T-helper 1 cell treated with Interleukin-12 subunit alpha and Interleukin-12 subunit beta and Interleukin-4 antibody, amounts not matched to agents 30 ng/mL and 1 ng/mL, for 36 hours (primary cell): Measurements from ENCODE around the gene KIAA1614. TPM values are rescaled to one million over a fixed set of nuclear protein-coding genes. Genes with fewer than 3 reads are reported as not detected.

Source experiments
- intact Hi-C: fragments of 100-400 bp; cut with micrococcal nuclease; formaldehyde crosslinking; loops from one replicate; pipeline ENCODE4 v1.15.1; 2024
- total RNA-seq: library from RNA; stranded (reverse); gene quantifications from 2 replicates; pipeline ENCODE4 v1.2.3, GENCODE V29; 2022

KIAA1614 gene
- total RNA-seq, 1 donor from 2014 or later, result 0.37 TPM

GRCh38 chr1:180923021-180923841, 10.5 kb downstream of the KIAA1614 start:
- intact Hi-C loops, result no loop called here

GRCh38 chr1:180923887-180924286, 11.2 kb downstream of the KIAA1614 start:
- intact Hi-C loops, result no loop called here

- intact Hi-C loops, result no loop called here
These were observed 12.2 kb downstream of the KIAA1614 start for GRCh38 chr1:180924939-180925338.

- intact Hi-C loops, result no loop called here
These were observed 12.9 kb downstream of the KIAA1614 start for GRCh38 chr1:180925471-180926051.

- intact Hi-C loops, result no loop called here
These were observed 13.7 kb downstream of the KIAA1614 start for GRCh38 chr1:180926164-180926981.

- intact Hi-C loops, result no loop called here
These were observed 14.7 kb downstream of the KIAA1614 start for GRCh38 chr1:180927348-180927747.

- intact Hi-C loops, result no loop called here
These were observed 15.1 kb downstream of the KIAA1614 start for GRCh38 chr1:180927841-180928240.

GRCh38 chr1:180928331-180929230, 15.9 kb downstream of the KIAA1614 start:
- intact Hi-C loops, result no loop called here

GRCh38 chr1:180929389-180929788, 16.7 kb downstream of the KIAA1614 start:
- intact Hi-C loops, result no loop called here

- intact Hi-C loops, result no loop called here
These were observed 18.0 kb downstream of the KIAA1614 start for GRCh38 chr1:180930687-180931086.

GRCh38 chr1:180931529-180931928, 18.8 kb downstream of the KIAA1614 start:
- intact Hi-C loops, result no loop called here

GRCh38 chr1:180932378-180932777, 19.7 kb downstream of the KIAA1614 start:
- intact Hi-C loops, result no loop called here

- intact Hi-C loops, result no loop called here
These were observed 20.4 kb downstream of the KIAA1614 start for GRCh38 chr1:180933141-180933540.

GRCh38 chr1:180934563-180934962, 21.9 kb downstream of the KIAA1614 start:
- intact Hi-C loops, result no loop called here

GRCh38 chr1:180935326-180936109, 22.8 kb downstream of the KIAA1614 start:
- intact Hi-C loops, result no loop called here

GRCh38 chr1:180936110-180937011, 23.7 kb downstream of the KIAA1614 start:
- intact Hi-C loops, result no loop called here

- intact Hi-C loops, result no loop called here
These were observed 24.3 kb downstream of the KIAA1614 start for GRCh38 chr1:180937012-180937372.

- intact Hi-C loops, result no loop called here
These were observed 25.0 kb downstream of the KIAA1614 start for GRCh38 chr1:180937624-180938225.
